AG04449 (cell line): ENCODE results near the gene SPATA31E1.
"Not testable (repeated sequence)": the region's sequence is repeated elsewhere in the genome, so short reads cannot be mapped to it uniquely, and the experiment has no call there.

Experiments used
- CTCF ChIA-PET: fragments of 350-600 bp; formaldehyde crosslinking; extraction: SDS; loops from one replicate; lab custom pipeline; 2021; ENCODE audit warnings: antibody characterized with exemption; lab: Yijun Ruan, JAX
- POLR2A ChIA-PET: fragments of 400-600, 350-600 bp; formaldehyde crosslinking; extraction: SDS; loops from one replicate; lab custom pipeline; 2020; ENCODE audit warnings: antibody characterized with exemption, inconsistent platforms; lab: Yijun Ruan, JAX
- DNase-seq: peaks from one replicate; pipeline ENCODE4 v3.0.0-alpha.2; 2010; ENCODE audit warnings: low read depth, low spot score
- H3K4me3 ChIP-seq: 2 replicates; pipeline ENCODE4 v1.5.1; 2011; ENCODE audit warnings: low read depth, mild to moderate bottlenecking, control low read depth, low read length
- TF ChIP-seq, protein P1 (sequence below): IDR thresholded peaks from one replicate; pipeline ENCODE4 v1.5.1; 2011; ENCODE audit warnings: mild to moderate bottlenecking, moderate library complexity, low read length, control low read depth, inconsistent platforms; ENCODE audit not compliant: insufficient read depth; ENCODE audit errors: missing control alignments

Gene SPATA31E1

DNA sequence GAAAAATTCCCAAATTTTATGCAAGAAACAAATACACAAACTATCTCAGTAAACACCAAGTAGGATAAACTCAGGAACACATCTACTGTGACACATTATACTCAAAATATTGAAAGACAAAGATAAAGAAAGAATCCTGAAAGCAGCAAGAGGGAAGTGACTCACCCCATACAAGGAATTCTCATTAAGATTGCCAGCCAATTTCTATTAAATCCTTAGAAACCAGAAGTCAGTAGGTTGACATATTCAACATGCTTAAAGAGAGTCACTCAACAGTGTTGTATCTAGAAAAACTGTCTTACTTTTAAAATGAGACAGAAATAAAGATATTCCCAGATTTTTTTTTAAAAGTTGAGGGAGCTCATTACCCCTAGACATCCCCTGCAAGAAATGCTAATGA lies 15.5 kb downstream of the SPATA31E1 start:
- POLR2A ChIA-PET, result no interaction called here
- CTCF ChIA-PET, result no interaction called here
- H3K4me3 ChIP-seq, result no peak overlapping the region
- no peak for DNase-seq
- TF ChIP-seq, protein P1, sequence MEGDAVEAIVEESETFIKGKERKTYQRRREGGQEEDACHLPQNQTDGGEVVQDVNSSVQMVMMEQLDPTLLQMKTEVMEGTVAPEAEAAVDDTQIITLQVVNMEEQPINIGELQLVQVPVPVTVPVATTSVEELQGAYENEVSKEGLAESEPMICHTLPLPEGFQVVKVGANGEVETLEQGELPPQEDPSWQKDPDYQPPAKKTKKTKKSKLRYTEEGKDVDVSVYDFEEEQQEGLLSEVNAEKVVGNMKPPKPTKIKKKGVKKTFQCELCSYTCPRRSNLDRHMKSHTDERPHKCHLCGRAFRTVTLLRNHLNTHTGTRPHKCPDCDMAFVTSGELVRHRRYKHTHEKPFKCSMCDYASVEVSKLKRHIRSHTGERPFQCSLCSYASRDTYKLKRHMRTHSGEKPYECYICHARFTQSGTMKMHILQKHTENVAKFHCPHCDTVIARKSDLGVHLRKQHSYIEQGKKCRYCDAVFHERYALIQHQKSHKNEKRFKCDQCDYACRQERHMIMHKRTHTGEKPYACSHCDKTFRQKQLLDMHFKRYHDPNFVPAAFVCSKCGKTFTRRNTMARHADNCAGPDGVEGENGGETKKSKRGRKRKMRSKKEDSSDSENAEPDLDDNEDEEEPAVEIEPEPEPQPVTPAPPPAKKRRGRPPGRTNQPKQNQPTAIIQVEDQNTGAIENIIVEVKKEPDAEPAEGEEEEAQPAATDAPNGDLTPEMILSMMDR, result no peak

DNA sequence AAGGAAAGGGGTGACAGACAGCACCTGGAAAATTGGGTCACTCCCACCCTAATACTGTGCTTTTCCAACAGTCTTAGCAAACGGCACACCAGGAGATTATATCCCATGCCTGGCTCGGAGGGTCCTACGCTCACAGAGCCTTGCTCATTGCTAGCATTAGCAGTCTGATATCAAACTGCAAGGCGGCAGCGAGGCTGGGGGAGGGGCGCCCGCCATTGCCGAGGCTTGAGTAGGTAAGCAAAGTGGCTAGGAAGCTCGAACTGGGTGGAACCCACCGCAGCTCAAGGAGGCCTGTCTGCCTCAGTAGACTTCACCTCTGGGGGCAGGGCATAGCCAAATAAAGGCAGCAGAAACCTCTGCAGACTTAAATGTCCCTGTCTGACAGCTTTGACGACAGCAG lies 19.7 kb downstream of the SPATA31E1 start:
- H3K4me3 ChIP-seq, CTCF ChIA-PET, DNase-seq, POLR2A ChIA-PET: not testable (repeated sequence)

DNA sequence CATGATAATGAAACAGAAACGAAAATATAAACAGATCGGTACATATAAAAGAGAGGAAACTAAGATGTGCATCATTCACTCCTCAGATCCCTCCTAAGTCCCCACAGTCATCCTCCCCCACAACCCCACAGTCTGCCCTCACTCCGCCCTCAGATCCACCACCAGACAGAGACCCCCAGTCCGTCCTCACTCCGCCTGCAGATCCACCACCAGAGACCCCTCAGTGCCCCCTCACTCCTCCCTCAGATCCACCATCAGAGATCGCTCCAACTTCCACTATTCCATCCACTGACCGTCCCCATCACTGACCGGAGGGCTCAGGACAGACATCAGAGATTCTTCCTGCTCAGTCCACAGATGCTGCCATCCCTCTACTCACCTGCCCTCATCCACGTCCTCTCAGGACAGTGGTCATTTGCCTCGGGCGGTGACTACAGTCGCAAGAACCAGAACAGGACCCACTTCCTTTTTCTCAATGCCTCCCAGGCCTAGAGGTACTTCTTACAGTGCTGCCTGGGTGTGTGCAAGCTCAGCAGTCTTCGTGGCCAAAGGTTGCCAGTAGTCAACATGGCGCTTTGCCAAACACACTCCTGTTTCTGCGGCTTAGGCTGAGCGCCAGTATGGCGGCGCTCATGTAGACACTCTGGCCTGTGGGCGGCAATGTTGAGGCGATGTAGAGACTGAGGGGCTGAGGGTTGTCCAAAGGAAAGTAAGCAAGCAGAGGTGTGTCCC lies 26.8 kb downstream of the SPATA31E1 start:
- DNase-seq, result no peak

DNA sequence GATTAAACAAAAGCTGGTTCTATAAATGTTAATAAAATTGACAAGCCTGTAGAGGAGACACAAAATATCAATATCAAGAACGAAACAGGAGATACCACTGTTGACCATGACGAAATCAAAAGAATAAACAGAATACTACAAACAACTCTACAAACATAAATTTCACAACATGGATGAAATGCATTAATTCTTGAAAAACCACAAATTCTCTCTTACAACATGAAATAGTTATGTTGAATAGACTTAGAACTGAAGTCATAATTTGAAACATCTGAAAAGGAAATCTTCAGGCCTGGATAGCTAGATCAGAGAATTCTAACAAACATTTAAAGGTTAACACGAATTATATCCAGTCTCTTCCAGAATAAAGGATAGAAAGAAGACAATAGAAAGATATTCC lies 28.1 kb downstream of the SPATA31E1 start:
- ChIA-PET CTCF (no interaction called here), POLR2A (no interaction called here)
- DNase-seq, result no peak
- H3K4me3 ChIP-seq, result no peak overlapping the region
- TF ChIP-seq, protein P1, result no peak

More for the DNA sequence above, 26.8 kb downstream of the SPATA31E1 start:
- no peak overlapping the region for H3K4me3 ChIP-seq
- POLR2A ChIA-PET, result no interaction called here
- TF ChIP-seq, protein P1, result no peak
- CTCF ChIA-PET, result no interaction called here

DNA sequence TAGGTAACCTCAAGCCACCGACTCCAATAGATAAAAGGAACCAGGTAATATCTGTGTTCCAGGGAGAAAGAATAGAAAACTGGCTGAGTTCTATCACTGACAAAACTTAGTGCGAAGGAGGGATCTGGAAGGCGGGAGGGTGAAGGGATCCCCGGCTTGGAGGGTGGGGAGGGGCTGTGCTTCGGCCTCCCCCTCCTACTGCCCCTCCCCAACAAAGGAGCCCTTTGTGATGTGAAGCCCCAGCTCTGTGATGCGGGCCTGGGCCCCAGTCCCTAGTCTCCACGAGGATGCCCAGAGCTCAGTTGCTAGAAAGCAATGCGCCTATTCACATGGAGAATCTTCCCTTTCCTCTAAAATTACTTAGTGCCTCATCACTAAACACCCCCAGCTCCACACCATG lies 35.0 kb downstream of the SPATA31E1 start, which contains the start of gene SPATA31C1:
SPATA31C1 (plus strand) TSS at position 301 of the 400 bp plus-strand sequence.
- CTCF ChIA-PET, DNase-seq, POLR2A ChIA-PET, H3K4me3 ChIP-seq: not testable (repeated sequence)

DNA sequence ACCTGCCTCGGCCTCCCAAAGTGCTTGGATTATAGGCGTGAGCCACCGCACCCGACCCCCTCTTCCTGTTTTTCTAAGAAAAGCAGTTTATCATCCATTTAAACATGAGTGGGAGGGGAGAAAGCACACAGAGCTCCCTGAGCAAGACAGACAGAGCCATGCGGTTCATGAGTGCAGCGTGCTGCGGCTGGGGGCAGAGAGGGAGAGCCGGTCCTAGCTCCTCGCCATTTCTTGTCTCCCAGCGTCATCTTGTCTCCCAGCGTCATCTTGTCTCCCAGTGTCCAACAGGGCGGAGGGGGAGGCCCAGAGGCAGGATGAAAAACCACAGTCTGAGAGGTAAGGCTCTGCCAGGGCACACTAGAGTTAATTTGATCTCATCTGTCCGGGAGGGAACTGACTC lies 36.3 kb downstream of the SPATA31E1 start:
- POLR2A ChIA-PET, DNase-seq, H3K4me3 ChIP-seq, CTCF ChIA-PET: not testable (repeated sequence)

DNA sequence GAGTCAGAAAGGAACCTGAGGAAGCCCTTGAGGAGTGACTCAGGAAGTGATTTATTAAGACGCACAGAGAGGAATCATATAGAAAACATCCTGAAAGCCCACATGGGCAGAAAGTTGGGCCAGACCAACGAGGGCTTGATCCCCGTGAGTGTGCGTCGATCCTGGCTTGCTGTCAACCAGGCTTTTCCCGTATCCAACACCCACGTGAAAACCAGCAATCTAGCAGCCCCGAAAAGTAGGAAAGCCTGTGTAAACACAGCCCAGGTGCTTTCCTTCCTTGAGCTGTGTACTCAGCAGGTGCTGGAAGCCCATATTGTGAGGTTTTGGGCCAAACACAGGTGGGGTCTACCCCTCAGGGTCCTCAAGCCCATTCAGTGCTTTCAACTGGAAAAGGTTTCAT lies 38.9 kb downstream of the SPATA31E1 start:
- H3K4me3 ChIP-seq, POLR2A ChIA-PET, CTCF ChIA-PET, DNase-seq: not testable (repeated sequence)

DNA sequence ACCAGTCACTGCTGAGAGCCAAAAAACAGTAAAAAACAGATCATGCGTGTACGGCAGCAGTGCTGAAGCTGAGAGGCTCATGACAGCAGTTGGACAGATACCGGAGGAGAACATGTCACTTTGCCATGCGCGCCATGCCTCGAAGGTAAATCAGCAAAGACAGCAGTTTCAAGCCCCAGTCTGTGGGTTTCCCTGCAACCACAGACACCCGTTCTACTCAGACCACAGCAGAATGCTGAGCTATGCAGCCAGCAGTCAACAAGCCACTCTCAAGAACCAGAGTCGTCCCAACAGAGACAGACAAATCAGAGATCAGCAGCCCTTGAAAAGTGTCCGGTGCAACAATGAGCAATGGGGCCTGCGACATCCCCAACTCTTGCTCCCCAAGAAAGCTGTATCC lies 40.3 kb downstream of the SPATA31E1 start:
- H3K4me3 ChIP-seq, CTCF ChIA-PET, DNase-seq, POLR2A ChIA-PET: not testable (repeated sequence)

DNA sequence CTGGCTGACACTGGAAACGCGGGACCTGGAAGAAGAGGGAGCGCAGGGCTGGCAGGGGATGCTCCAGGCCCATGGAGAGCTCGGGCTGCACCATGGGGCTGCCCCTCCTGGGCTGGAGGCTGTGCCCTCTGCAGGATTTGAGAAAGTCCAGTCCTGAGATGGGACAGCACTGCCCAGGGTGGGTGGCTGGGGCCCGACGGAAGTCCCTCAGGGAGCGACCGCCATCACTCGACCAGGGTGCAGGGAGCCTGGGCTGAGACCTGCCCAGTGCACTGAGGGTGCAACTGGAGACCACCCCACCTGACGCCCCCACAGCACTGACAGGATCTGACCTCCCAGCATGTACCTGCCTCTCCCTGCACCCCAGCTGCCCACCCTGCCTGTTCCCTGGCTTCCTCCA lies 42.2 kb downstream of the SPATA31E1 start:
- DNase-seq, H3K4me3 ChIP-seq, POLR2A ChIA-PET, CTCF ChIA-PET: not testable (repeated sequence)

DNA sequence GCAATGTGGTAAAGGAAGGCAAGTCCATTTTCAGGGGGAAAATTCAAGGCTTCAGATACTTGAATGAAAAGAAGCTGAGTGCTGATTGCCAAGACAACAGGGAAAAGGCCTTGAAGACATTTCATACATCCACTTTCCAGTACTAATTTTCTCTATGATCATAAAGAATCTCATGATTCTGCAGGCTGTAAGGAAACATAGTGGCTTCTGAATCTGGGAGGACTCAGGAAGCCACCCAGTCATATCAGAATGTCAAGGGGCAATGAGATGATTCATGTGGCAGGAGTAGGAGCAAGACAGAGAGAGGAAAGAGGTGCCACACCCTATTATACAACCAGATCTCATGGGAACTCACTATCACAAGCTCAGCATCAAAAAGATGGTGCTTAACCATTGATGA lies 46.5 kb downstream of the SPATA31E1 start:
- CTCF ChIA-PET, DNase-seq, POLR2A ChIA-PET, H3K4me3 ChIP-seq: not testable (repeated sequence)

DNA sequence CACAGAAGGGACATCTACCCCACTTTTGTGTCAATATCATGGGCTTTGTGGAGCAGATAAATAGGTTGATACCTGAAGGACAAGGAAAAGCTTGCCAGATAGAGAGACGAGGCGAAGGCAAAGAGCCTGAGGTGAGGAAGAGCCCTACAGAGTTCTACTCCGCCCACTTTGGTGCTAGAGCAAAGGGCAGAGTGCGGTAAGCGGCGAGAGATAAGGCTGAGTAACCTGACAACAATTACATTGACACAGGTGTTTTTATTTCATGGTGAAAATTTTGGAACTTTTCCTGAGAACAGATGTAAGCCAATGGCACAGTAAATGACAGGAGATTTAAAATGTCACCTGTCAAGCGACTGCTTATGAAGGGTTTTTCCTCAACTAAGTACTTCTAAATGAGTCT lies 51.8 kb downstream of the SPATA31E1 start:
- CTCF ChIA-PET, POLR2A ChIA-PET, H3K4me3 ChIP-seq, DNase-seq: not testable (repeated sequence)

DNA sequence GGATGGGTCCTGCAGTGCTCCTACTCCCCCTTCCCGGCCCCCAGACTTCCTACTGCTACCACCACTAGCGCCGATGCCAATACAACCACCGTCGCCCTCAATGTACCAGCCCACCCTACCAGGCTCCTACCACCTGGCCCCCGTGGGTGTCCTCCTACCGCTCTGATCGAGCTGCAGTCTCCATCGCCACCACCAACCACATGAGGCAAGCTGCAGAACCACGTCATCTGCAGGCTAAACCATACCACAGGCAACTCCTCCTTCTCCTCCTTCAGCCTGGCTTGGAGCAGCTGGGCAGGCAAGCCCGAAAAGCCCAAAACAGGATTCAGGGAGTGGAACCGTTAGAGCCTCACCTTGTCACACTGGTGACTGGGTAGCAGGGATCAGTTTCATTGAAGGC lies 54.7 kb downstream of the SPATA31E1 start:
- H3K4me3 ChIP-seq, POLR2A ChIA-PET, CTCF ChIA-PET, DNase-seq: not testable (repeated sequence)

DNA sequence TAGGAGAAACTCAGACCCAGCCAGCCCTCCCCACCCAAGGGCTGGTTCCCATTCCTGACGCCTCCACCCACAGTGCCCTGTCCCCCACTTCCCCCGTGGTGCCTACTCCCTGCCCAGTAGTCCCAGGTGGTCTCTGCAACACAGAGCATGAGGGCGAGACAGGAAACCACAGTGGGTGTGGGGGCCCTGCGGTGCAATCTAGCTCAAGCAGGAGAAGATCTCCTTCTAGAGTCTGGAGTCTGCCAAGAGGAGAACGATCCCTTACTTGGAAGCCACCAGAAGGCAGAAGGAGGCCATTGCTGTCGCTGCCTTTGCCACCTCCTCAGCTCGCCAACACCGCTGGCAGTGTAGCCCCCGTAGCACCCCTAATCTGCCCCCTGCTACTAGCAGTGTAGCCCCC lies 55.2 kb downstream of the SPATA31E1 start:
- CTCF ChIA-PET, H3K4me3 ChIP-seq, POLR2A ChIA-PET, DNase-seq: not testable (repeated sequence)

DNA sequence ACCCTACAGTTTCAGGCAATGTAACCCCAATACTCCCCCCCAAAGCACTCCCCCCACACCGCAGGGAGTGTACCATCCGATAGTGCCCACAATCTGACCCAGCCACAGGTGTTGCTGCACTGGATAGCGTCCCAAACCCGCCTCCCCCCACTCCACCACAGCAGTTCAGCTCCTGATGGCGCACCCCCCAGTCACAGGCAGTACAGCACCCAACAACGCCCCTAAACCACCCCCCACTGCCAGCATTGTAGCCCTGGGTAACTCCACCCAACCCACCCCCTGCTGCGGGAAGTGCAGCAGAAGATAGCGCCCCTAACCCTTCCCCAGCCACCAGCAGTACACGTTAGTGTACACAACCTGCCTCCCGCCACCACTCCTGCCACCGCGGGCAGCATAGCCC lies 55.7 kb downstream of the SPATA31E1 start:
- CTCF ChIA-PET, DNase-seq, H3K4me3 ChIP-seq, POLR2A ChIA-PET: not testable (repeated sequence)
